IMR-90 (cell line): ENCODE measurements around the gene GINS3. TPM values are rescaled to one million over a fixed set of nuclear protein-coding genes. Genes with fewer than 3 reads are reported as not detected.

Source experiments
- ATAC-seq: fragments of 200-7000 bp; cut with Tn5 transposase; 2 replicates; pipeline ENCODE4 v1.9.1; 2020; ENCODE audit warnings: low read depth, mild to moderate bottlenecking, moderate library complexity
- BruUV-seq: library from RNA; stranded (reverse); fragments of 400-500 nt; replicated peaks from 2 replicates; lab custom pipeline; 2021; lab: Mats Ljungman, UMichigan
- CTCF ChIA-PET: fragments of 300-600 bp; formaldehyde crosslinking; extraction: SDS; loops from one replicate; lab custom pipeline; 2021; ENCODE audit warnings: antibody characterized with exemption; lab: Yijun Ruan, JAX
- POLR2A ChIA-PET: fragments of 300-600 bp; sonication (Branson Sonifier 250); formaldehyde crosslinking; loops from one replicate; lab custom pipeline; 2022; ENCODE audit warnings: antibody characterized with exemption; ENCODE audit not compliant: unreplicated experiment; lab: Charles Lee
- DNase-seq: peaks from one replicate; pipeline ENCODE4 v3.0.0; 2013
- H2AFZ ChIP-seq: replicated peaks from 2 replicates; pipeline ENCODE3; 2013; ENCODE audit warnings: low read length, mild to moderate bottlenecking; ENCODE audit not compliant: poor library complexity
- H2AK5ac ChIP-seq: 2 replicates; pipeline ENCODE4 v1.6.1; 2013; ENCODE audit warnings: low read depth, low read length, inconsistent platforms
- H2AK9ac ChIP-seq: replicated peaks from 2 replicates; pipeline ENCODE3; 2013; ENCODE audit warnings: mild to moderate bottlenecking, low read depth, low read length, moderate library complexity; ENCODE audit not compliant: poor library complexity
- H2BK120ac ChIP-seq: 2 replicates; pipeline ENCODE4 v1.6.1; 2013; ENCODE audit warnings: low read depth, low read length, inconsistent platforms
- H2BK15ac ChIP-seq: 3 replicates; pipeline ENCODE4 v1.6.1; 2013; ENCODE audit warnings: low read depth, low read length, inconsistent platforms
- H2BK20ac ChIP-seq: 2 replicates; pipeline ENCODE4 v1.6.1; 2013; ENCODE audit warnings: low read depth, mild to moderate bottlenecking, inconsistent platforms, low read length, moderate library complexity
- H2BK5ac ChIP-seq: 2 replicates; pipeline ENCODE4 v1.6.1; 2013; ENCODE audit warnings: mild to moderate bottlenecking, low read depth, low read length, inconsistent platforms; ENCODE audit not compliant: poor library complexity, severe bottlenecking
- H3K14ac ChIP-seq: replicated peaks from 2 replicates; pipeline ENCODE4 v1.6.1; 2013; ENCODE audit warnings: low read depth, low read length, inconsistent platforms
- H3K18ac ChIP-seq: 2 replicates; pipeline ENCODE4 v1.6.1; 2013; ENCODE audit warnings: low read depth, low read length, control low read depth
- H3K23ac ChIP-seq: 2 replicates; pipeline ENCODE4 v1.6.1; 2013; ENCODE audit warnings: low read depth, low read length, inconsistent platforms
- H3K27ac ChIP-seq: 2 replicates; pipeline ENCODE4 v1.5.1; 2013; ENCODE audit warnings: mild to moderate bottlenecking, control low read depth, low read length; ENCODE audit not compliant: insufficient read depth
- H3K27me3 ChIP-seq: 2 replicates; pipeline ENCODE4 v1.6.1; 2013; ENCODE audit warnings: low read length; ENCODE audit not compliant: control insufficient read depth, insufficient read depth
- H3K36me3 ChIP-seq: 2 replicates; pipeline ENCODE4 v1.6.1; 2013; ENCODE audit warnings: low read length, mixed read lengths; ENCODE audit not compliant: control insufficient read depth, insufficient read depth
- H3K4ac ChIP-seq: 2 replicates; pipeline ENCODE4 v1.6.1; 2013; ENCODE audit warnings: low read depth, low read length, inconsistent platforms
- H3K4me1 ChIP-seq: 2 replicates; pipeline ENCODE4 v1.6.1; 2013; ENCODE audit warnings: low read length, mixed read lengths; ENCODE audit not compliant: control insufficient read depth, insufficient read depth
- H3K4me2 ChIP-seq: 2 replicates; pipeline ENCODE4 v1.6.1; 2013; ENCODE audit warnings: low read depth, mild to moderate bottlenecking, control low read depth, low read length, moderate library complexity
- H3K4me3 ChIP-seq: 2 replicates; pipeline ENCODE4 v1.5.1; 2013; ENCODE audit warnings: low read depth, mild to moderate bottlenecking, control low read depth, low read length, moderate library complexity; ENCODE audit not compliant: insufficient read depth
- H3K56ac ChIP-seq: 2 replicates; pipeline ENCODE4 v1.6.1; 2013; ENCODE audit warnings: low read length, inconsistent platforms; ENCODE audit not compliant: insufficient read depth; ENCODE audit errors: extremely low read depth
- H3K79me1 ChIP-seq, 2 experiments: 2 replicates each; pipeline ENCODE4 v1.6.1; 2013; ENCODE audit warnings: low read length in 2 of 2, inconsistent platforms in 1 of 2, low read depth in 1 of 2
- H3K9ac ChIP-seq: 2 replicates; pipeline ENCODE4 v1.6.1; 2013; ENCODE audit warnings: low read depth, low read length, control low read depth
- H3K9me1 ChIP-seq: 2 replicates; pipeline ENCODE4 v1.6.1; 2013; ENCODE audit warnings: low read length, inconsistent platforms; ENCODE audit not compliant: insufficient read depth
- H3K9me3 ChIP-seq: 2 replicates; pipeline ENCODE4 v1.6.1; 2013; ENCODE audit warnings: low read length; ENCODE audit not compliant: control insufficient read depth, insufficient read depth
- H4K20me1 ChIP-seq: 2 replicates; pipeline ENCODE4 v1.6.1; 2013; ENCODE audit warnings: low read length, inconsistent platforms; ENCODE audit not compliant: insufficient read depth
- H4K5ac ChIP-seq: 2 replicates; pipeline ENCODE4 v1.6.1; 2013; ENCODE audit warnings: mild to moderate bottlenecking, low read depth, low read length, control low read depth
- H4K8ac ChIP-seq, 2 experiments: 2 replicates each; pipeline ENCODE4 v1.6.1; 2013; ENCODE audit warnings: low read depth in 2 of 2, low read length in 2 of 2, control low read depth in 1 of 2, inconsistent platforms in 1 of 2
- H4K91ac ChIP-seq: 2 replicates; pipeline ENCODE4 v1.6.1; 2013; ENCODE audit warnings: low read depth, low read length, inconsistent platforms; ENCODE audit not compliant: insufficient read depth
- MXI1 ChIP-seq: IDR thresholded peaks from 2 replicates; pipeline ENCODE4 v1.6.1; 2012; ENCODE audit warnings: low read depth, mild to moderate bottlenecking, low read length, moderate library complexity, borderline replicate concordance
- NFE2L2 ChIP-seq: fragments of 150-350 bp; IDR thresholded peaks from 2 replicates; pipeline ENCODE4 v1.6.1; 2016; ENCODE audit warnings: low read depth, mild to moderate bottlenecking, low read length
- RAD21 ChIP-seq: IDR thresholded peaks from 2 replicates; pipeline ENCODE4 v1.6.1; 2012; ENCODE audit warnings: low read length, improper control_type of control experiment
- WGBS, 2 experiments: methylation state at CpG; one replicate each; pipeline versions ENCODE4 v1.1.5 to v1.1.7; 2013; ENCODE audit warnings: missing lambda C conversion rate in 2 of 2; ENCODE audit not compliant: insufficient read length in 1 of 2; ENCODE audit errors: extremely low coverage in 2 of 2; 5-methylcytosine and 5-hydroxymethylcytosine counted together
- dilution Hi-C: fragments of 300-500 bp; cut with HindIII; formaldehyde crosslinking; loops from one replicate; pipeline ENCODE4 v1.14.3; 2018; ENCODE audit warnings: low sequenced_read_pairs; ENCODE audit not compliant: unreplicated experiment
- in situ Hi-C: fragments of 300-500 bp; cut with MboI; formaldehyde crosslinking; loops from 3 replicates; pipeline ENCODE4 v1.14.3; 2019; ENCODE audit warnings: low sequenced_read_pairs, inconsistent platforms, mixed read lengths
- intact Hi-C: fragments of 100-400 bp; cut with micrococcal nuclease; formaldehyde crosslinking; loops from 2 replicates; pipeline ENCODE4 v1.10.0; 2022
- polyA plus RNA-seq, 3 experiments: library from polyadenylated mRNA; depleted of rRNA; stranded (reverse); fragments of >200 nt; gene quantifications; 2 replicates each; pipeline ENCODE4 v1.2.3, GENCODE V29; 2012; ENCODE audit warnings: low replicate concordance in 1 of 3
- total RNA-seq: library from RNA; depleted of rRNA; stranded (reverse); fragments of >200 nt; gene quantifications from 2 replicates; pipeline ENCODE4 v1.2.3, GENCODE V29; 2012

Gene GINS3
- total and polyA plus RNA-seq, 2 of the 4 experiments (the other 2 are of a cell fraction) = 5.2 to 5.4 TPM

DNA sequence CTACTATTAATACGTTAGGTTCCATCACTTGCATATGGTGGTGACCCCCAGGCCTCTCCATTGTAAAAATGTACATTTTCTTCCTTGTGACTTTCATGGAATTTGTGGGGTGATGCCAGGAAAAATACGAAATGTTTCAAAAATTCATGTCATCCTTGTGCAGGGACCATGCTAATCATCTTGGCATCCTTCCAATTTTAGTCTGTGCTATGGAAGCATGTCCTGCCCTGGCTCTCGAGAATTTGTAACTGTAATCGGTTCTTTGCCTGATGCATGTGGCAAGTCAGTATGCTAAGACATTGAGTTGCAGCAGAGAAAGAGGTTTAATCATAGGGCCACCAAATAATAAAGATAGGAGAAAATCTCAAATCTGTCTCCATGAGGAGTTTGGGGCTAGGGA, 14.3 kb upstream of the GINS3 start:
- ChIA-PET POLR2A (no interaction called here), CTCF (interaction anchor here (0.6 kb wide), 1 partner anchor 37 kb away, joined by 3 read pairs; no protein-coding TSS in a partner anchor)
- BruUV-seq = no TSS peak
- Histone ChIP-seq H2AFZ (no peak overlapping the region), H3K9me1 (no peaks in the 10 kb centered on the region), H2BK5ac (no peak overlapping the region), H2AK5ac (no peak overlapping the region), H3K9ac (no peak overlapping the region), H3K4me3 (no peak overlapping the region), H3K56ac (no peak overlapping the region), H2BK20ac (no peak overlapping the region), H3K79me1 (no peaks in the 10 kb centered on the region), H4K5ac (no peak overlapping the region), H3K9me3 (no peaks in the 10 kb centered on the region), H3K4me1 (no peaks in the 10 kb centered on the region), H3K36me3 (no peaks in the 10 kb centered on the region), H4K8ac (no peak overlapping the region), H3K27ac (no peak overlapping the region), H3K18ac (no peak overlapping the region), H4K91ac (no peak overlapping the region), H2AK9ac (no peak overlapping the region), H3K23ac (no peak overlapping the region), H3K4me2 (no peak overlapping the region), H3K4ac (no peak overlapping the region), H3K27me3 (peaks cover 3% of the 10 kb centered on the region; the same call in 1 of the 2 replicates), H2BK120ac (no peak overlapping the region), H3K14ac (no peak overlapping the region), H2BK15ac (no peak overlapping the region), H4K20me1 (no peaks in the 10 kb centered on the region)
- dilution Hi-C loops = no loop called here
- intact Hi-C loops = no loop called here
- TF ChIP-seq RAD21 (no peak), MXI1 (no peak), NFE2L2 (no peak)
- 17% methylated on average over 1 of the region's 4 CpGs; no CpG with 5 or more reads in 1 of the 2 experiments for WGBS, 2 experiments
- ATAC-seq (no peak), DNase-seq (no peak)
- in situ Hi-C loops = no loop called here
